HFF-Myc (cell line): ENCODE results near the gene PBX3.

Experiments
- DNase-seq: peaks from one replicate; pipeline ENCODE4 v3.0.0-alpha.2; 2011; ENCODE audit warnings: low read depth; ENCODE audit errors: extremely low read depth
- H3K4me3 ChIP-seq: replicated peaks from 2 replicates; pipeline ENCODE4 v1.5.1; 2011; ENCODE audit warnings: low read depth, mild to moderate bottlenecking, control low read depth, low read length
- TF ChIP-seq, protein P1 (sequence below): IDR thresholded peaks from 2 replicates; pipeline ENCODE4 v1.5.1; 2012; ENCODE audit warnings: mild to moderate bottlenecking, low read depth, low read length, control low read depth; ENCODE audit errors: missing control alignments

The PBX3 gene

DNA sequence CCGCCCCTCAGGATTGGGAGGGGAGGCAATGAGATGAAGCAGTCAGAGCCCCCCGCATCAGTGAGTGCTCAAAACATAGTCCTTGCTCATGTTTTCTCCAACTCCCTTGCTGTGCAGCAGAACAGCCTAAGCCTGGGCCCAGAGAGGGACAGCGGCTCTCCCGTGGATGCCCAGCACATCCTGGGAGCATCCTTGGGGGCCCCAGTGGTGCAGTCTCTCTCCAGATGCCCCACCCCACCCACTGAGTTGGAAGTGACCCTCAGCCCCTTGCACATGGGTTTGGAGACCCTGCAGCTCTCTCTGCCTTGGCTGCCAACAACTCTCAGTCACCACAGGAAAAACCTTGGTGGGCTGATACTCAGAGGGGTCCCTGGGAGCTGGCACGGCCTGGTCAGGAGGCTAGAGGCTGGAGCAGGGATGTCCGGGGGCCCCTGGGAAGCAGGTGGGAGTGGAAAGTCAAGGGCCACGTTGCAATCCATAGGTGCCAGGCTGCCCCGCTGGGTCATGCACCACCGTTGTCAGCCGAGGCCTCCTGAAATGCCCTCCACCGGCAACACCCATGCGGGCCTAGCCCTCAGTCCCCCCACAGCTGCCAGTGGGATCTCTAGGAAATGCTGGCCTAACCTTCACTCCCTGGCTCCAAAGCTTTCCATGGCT lies 242.5 kb downstream of the PBX3 start:
- no peak for DNase-seq
- TF ChIP-seq, protein P1, sequence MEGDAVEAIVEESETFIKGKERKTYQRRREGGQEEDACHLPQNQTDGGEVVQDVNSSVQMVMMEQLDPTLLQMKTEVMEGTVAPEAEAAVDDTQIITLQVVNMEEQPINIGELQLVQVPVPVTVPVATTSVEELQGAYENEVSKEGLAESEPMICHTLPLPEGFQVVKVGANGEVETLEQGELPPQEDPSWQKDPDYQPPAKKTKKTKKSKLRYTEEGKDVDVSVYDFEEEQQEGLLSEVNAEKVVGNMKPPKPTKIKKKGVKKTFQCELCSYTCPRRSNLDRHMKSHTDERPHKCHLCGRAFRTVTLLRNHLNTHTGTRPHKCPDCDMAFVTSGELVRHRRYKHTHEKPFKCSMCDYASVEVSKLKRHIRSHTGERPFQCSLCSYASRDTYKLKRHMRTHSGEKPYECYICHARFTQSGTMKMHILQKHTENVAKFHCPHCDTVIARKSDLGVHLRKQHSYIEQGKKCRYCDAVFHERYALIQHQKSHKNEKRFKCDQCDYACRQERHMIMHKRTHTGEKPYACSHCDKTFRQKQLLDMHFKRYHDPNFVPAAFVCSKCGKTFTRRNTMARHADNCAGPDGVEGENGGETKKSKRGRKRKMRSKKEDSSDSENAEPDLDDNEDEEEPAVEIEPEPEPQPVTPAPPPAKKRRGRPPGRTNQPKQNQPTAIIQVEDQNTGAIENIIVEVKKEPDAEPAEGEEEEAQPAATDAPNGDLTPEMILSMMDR = no peak
- no peak overlapping the region for H3K4me3 ChIP-seq

DNA sequence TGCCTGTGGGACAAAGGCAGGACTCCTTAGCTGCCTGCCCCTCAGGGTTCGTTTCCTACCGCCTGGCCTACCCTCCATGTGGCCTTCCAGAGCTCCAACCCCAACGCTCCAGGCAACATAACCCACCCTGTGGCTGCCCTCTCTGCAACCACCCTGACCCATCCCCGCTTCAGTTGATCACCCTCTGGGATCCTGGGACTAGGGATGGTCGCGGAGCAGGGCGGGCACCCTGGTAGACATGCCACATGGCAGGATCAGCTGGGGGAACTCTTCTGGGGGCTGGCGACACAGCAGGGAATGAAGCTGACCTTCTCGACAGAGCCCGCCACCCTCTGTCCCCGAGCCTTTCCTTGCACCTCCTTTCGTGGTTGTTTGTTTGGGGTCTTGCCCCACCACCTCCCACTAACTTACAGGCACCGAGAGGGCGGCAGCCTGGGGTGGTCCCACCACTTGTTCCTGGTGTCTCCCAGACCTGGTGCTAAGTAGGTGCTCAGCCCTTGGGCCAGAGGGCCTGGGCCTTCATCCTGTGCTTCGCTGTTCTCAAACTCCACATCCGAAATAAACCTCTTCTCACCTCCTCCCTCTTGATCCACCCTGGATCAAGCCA lies 243.1 kb downstream of the PBX3 start:
- TF ChIP-seq, protein P1 = no peak
- H3K4me3 ChIP-seq = no peak overlapping the region
- no peak for DNase-seq

DNA sequence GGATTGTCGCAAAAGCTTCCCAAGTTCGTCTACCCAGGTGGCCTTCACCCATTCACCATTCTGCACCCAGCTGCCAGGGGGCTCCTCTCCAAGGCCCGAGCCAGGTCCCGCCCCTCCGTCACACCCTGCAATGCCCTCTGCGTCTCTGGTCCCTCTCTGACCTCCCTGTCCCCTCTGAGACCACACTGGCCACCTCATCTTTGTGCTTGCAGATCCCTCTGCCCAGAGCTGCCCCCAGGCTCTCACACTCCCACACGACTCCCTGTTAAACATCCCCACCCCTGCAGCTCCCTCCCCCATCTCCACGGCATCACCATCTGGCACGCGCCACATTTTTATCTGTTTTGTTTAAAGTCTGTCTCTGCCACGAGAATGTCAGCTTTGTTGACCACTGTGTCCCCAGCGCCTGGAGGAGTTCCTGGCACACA lies 243.6 kb downstream of the PBX3 start:
- no peak for DNase-seq
- TF ChIP-seq, protein P1 = no peak
- no peak overlapping the region for H3K4me3 ChIP-seq

DNA sequence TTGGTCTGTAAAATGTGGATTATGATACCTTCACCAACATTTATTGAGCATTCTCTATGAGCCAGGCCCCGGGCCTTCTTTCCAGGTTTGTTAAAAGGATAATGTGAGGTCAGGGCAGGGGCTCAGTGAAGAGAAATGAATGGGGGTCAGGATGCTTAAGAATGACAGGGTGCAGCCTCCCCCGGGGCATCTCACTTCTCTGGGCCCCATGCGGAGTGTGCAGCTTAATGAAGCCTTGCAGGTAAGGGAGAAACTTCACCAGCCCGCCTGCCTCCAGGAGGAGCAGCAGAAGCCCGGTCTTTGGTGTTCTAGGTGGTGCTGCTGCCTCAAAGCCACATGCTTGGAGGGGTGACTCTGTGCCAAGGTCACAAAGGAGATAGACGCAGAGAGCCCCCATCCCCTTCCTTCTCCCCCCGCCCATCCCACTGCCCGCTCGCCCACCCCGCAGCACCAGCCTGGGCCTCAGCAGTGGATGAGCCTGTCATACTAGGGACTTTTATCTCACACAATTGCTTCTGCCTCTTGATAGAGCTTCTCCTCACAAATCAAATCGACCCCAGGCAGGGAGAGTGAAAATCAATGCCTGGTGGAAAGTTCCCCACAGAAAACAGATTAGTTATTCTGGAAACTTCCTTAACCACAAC lies 244.8 kb downstream of the PBX3 start:
- no peak for DNase-seq
- TF ChIP-seq, protein P1 = no peak
- no peak overlapping the region for H3K4me3 ChIP-seq

DNA sequence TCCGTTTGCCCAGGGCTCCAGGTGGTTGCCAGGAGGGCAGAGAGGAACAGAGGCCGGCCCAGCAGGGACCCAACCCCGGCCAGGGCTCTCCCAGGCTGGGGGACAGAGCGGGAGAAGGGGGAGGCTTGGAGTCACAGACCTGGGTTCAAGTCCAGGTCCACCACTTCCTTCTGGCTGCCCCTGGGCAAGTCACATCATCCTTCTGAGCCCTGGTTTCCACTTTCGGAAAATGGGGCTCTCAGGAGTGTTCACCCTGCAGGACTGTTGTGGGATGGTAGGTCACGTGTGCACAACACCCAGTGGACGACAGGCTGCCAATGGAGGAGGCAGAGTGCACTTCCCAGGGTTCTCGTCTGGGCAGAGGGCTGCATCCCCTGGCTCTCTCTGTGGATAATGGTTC lies 245.4 kb downstream of the PBX3 start:
- H3K4me3 ChIP-seq = no peak overlapping the region
- TF ChIP-seq, protein P1 = no peak
- no peak for DNase-seq

DNA sequence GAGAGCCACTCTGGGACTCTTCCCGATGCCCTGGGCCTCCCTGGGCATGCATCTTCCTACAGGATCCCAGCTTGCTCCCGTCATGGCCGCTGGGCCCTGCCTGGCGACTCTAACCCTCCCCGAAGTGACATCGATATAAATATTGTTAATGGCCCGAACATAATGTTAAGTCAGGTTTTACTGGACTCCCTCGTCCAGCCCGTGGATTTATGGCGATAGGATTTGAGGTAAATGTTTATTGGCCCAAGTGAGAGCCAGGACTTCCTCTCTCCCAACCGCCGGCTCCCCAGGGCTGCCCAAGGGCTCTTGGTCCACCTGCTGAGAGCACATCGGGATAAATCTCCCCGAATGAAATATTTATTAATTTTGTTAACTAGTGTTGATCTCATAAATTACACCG lies 246.3 kb downstream of the PBX3 start:
- H3K4me3 ChIP-seq = no peak overlapping the region
- TF ChIP-seq, protein P1 = no peak
- no peak for DNase-seq
